ENCODE measurements around the gene MYL6. TPM values are rescaled to one million over a fixed set of nuclear protein-coding genes. Genes with fewer than 3 reads are reported as not detected.

Gene MYL6
- total and polyA plus RNA-seq, 8 donors: 1,768 to 2,250 (median 1,922) TPM

DNA sequence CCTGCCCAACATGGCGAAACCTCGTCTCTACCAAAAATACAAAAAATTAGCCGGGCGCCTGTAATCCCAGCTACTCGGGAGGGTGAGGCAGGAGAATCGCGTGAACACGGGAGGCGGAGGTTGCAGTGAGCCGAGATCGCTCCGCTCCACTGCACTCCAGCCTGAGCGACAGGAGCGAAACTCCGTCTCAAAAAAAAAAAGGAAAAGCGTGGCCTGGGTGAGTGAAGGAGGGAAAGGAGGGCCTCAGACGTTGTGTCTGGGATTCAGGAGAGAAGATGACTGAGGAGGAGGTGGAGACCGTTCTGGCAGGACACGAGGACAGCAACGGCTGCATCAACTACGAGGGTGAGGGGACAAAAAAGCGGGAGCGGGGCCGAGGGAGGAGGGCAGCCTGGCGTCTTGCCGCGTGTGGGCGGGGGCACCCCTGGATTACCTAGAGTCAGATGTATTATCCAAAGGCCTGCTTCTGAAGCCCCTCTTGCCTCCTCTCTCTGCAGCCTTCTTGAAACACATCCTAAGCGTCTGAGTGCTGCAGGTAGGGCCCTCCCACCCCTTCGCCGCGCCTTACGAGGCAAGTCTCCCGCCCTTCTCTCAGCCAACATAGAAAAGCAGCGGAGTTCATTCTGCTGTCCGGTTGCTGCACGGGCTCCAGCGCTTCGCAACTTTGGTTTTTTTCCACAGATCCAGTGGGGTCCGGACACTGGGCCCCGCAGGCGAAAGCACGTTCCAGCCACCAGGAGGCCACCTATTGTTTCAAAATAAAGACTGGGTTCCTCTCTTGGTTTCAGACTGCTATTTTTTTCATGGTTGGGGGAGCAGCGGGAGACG lies 744 bp upstream of the MYL6 start:
- Histone ChIP-seq H3K4me1 (peaks cover 21 to 49% of the 10 kb centered on the region in 2 donors), H3K27me3 (no peaks in the 10 kb centered on the region), H3K36me3 (peaks cover 0 to 31% of the 10 kb centered on the region in 2 donors), H3K4me3 (peak overlapping the region; percentile 47 to 88), H3K27ac (peak overlapping the region; percentile 94 to 97), H3K9me3 (no peaks in the 10 kb centered on the region)
- DNase-seq: peak; percentile 66 to 93 (median 86)
- peak; percentile 56 for ATAC-seq
- intact Hi-C loops (cut with DNase I): no loop called here
- TF ChIP-seq, protein P1, sequence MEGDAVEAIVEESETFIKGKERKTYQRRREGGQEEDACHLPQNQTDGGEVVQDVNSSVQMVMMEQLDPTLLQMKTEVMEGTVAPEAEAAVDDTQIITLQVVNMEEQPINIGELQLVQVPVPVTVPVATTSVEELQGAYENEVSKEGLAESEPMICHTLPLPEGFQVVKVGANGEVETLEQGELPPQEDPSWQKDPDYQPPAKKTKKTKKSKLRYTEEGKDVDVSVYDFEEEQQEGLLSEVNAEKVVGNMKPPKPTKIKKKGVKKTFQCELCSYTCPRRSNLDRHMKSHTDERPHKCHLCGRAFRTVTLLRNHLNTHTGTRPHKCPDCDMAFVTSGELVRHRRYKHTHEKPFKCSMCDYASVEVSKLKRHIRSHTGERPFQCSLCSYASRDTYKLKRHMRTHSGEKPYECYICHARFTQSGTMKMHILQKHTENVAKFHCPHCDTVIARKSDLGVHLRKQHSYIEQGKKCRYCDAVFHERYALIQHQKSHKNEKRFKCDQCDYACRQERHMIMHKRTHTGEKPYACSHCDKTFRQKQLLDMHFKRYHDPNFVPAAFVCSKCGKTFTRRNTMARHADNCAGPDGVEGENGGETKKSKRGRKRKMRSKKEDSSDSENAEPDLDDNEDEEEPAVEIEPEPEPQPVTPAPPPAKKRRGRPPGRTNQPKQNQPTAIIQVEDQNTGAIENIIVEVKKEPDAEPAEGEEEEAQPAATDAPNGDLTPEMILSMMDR (IDR thresholded peaks at IDR 0.05): peak; percentile 35 to 61

DNA sequence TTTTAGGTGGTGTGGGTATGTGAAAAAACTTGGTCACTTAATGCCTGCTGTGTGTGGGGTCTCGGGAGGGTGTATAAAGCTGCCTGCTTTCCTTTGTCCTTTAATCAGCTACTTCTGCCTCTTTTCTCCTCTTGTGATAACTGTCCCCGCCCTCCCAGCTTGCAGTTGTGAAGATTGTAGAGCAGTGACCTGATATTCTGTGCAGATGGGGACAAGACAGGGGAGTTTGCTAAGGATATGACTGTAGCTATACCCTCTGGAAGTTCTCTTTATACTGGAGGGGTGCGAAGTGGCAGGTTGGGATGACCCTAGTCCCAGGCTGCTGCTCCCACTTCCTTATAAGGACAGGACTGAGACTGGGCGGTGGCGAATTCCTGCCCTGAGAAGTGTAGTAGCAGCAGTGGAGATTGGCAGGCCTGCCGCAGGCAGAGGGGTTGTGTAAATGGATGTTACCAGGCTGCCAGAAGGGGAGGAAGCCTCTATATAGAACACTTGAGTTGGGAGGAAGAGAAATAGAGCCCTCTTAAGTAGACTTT lies 835 bp downstream of the MYL6 start:
- Histone ChIP-seq H3K36me3 (peaks cover 0 to 47% of the 10 kb centered on the region in 2 donors), H3K4me3 (peak overlapping the region; percentile 47 to 88), H3K27ac (peak overlapping the region; percentile 94 to 97), H3K27me3 (no peaks in the 10 kb centered on the region), H3K4me1 (peaks cover 21 to 45% of the 10 kb centered on the region in 2 donors), H3K9me3 (no peaks in the 10 kb centered on the region)
- TF ChIP-seq, protein P1 (IDR thresholded peaks at IDR 0.05): no peak
- intact Hi-C loops (cut with DNase I): no loop called here
- peak; percentile 74 for ATAC-seq
- peak; percentile 50 to 91 (median 82) for DNase-seq

DNA sequence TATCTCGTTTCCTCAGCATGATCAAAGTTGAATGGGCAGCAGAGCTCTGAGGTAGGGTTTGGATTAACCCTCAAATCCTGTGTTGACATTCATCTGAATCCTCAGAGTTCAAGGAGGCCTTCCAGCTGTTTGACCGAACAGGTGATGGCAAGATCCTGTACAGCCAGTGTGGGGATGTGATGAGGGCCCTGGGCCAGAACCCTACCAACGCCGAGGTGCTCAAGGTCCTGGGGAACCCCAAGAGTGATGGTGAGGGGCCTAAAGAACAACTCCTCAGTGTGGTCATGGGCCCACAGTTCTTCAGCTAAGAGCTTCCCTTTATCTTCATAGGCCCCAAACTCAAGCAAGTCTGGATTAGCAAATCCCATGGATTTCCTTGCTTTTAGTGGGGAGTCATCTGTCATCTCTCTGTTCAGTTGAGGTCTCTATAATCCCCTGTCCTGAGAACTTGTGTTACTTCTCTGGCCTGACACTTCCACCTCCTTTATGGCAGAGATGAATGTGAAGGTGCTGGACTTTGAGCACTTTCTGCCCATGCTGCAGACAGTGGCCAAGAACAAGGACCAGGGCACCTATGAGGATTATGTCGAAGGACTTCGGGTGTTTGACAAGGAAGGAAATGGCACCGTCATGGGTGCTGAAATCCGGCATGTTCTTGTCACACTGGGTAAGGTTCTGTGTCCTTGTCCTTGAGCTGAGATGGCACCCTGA lies 1.5 kb downstream of the MYL6 start:
- intact Hi-C loops (cut with DNase I): no loop called here
- Histone ChIP-seq H3K4me1 (peaks cover 21 to 45% of the 10 kb centered on the region in 2 donors), H3K4me3 (peak overlapping the region; percentile 47 to 88), H3K27me3 (no peaks in the 10 kb centered on the region), H3K9me3 (no peaks in the 10 kb centered on the region), H3K27ac (peak overlapping the region; percentile 94 to 97), H3K36me3 (peaks cover 0 to 53% of the 10 kb centered on the region in 2 donors)
- ATAC-seq (no peak), DNase-seq (no peak)
- TF ChIP-seq, protein P1 (IDR thresholded peaks at IDR 0.05): no peak

- DNase-seq: no peak
- intact Hi-C loops (cut with DNase I): no loop called here
Measured at GRCh38 chr12:56160193-56160763, 2.1 kb downstream of the MYL6 start.

More at GRCh38 chr12:56160193-56160763, 2.1 kb downstream of the MYL6 start:
- Histone ChIP-seq H3K27me3 (no peaks in the 10 kb centered on the region), H3K4me3 (peak overlapping the region; percentile 47 to 88), H3K4me1 (peaks cover 21 to 45% of the 10 kb centered on the region in 2 donors), H3K27ac (peak overlapping the region; percentile 94 to 97), H3K36me3 (peaks cover 0 to 60% of the 10 kb centered on the region in 2 donors), H3K9me3 (no peaks in the 10 kb centered on the region)
- TF ChIP-seq, protein P1 (IDR thresholded peaks at IDR 0.05): no peak
- ATAC-seq: no peak

Measured in left lung (tissue), 10 donors.